ENCODE data around the gene ROCK2. TPM values are rescaled to one million over a fixed set of nuclear protein-coding genes. Genes with fewer than 3 reads are reported as not detected.

Gene ROCK2
- total RNA-seq, 4 donors from 2014 or later = 18.0 to 34.8 (median 23.2) TPM

GRCh38 chr2:11319939-11320338, 24.5 kb downstream of the ROCK2 start:
- DNase-seq (ENCODE audit: low spot score in 2 of 2) = no peak
- intact Hi-C loops (cut with DNase I; ENCODE audit: low total_unique reads) = no loop called here
- TF ChIP-seq POLR2A (IDR thresholded peaks at IDR 0.05) (no peak), CTCF (IDR thresholded peaks at IDR 0.05) (no peak)
- H3K4me3 ChIP-seq (ENCODE audit: low read depth, poor library complexity, severe bottlenecking) = no peak overlapping the region

- WGBS, 2 donors = 94 to 95% methylated on average over 1 of the region's 1 CpG
- H3K4me3 ChIP-seq (ENCODE audit: low read depth, poor library complexity, severe bottlenecking) = no peak overlapping the region
- intact Hi-C loops (cut with DNase I; ENCODE audit: low total_unique reads) = no loop called here
- DNase-seq (ENCODE audit: low spot score in 2 of 2) = no peak
- TF ChIP-seq POLR2A (IDR thresholded peaks at IDR 0.05) (no peak), CTCF (IDR thresholded peaks at IDR 0.05) (no peak)
These were observed 29.2 kb downstream of the ROCK2 start for GRCh38 chr2:11315074-11315705.

- 95 to 97% methylated on average over 1 of the region's 1 CpG for WGBS, 2 donors
- no peak for TF ChIP-seq POLR2A (IDR thresholded peaks at IDR 0.05)
- TF ChIP-seq CTCF (IDR thresholded peaks at IDR 0.05) = no peak
- no peak overlapping the region for H3K4me3 ChIP-seq (ENCODE audit: low read depth, poor library complexity, severe bottlenecking)
- intact Hi-C loops (cut with DNase I; ENCODE audit: low total_unique reads) = no loop called here
- no peak for DNase-seq (ENCODE audit: low spot score in 2 of 2)
These were observed 29.9 kb downstream of the ROCK2 start for GRCh38 chr2:11314487-11314886.

- 94 to 98% methylated on average over 6 of the region's 6 CpGs for WGBS, 2 donors
- H3K4me3 ChIP-seq (ENCODE audit: low read depth, poor library complexity, severe bottlenecking) = no peak overlapping the region
- no peak for DNase-seq (ENCODE audit: low spot score in 2 of 2)
- intact Hi-C loops (cut with DNase I; ENCODE audit: low total_unique reads) = no loop called here
- TF ChIP-seq CTCF (IDR thresholded peaks at IDR 0.05) (no peak), POLR2A (IDR thresholded peaks at IDR 0.05) (no peak)
These were observed 31.5 kb downstream of the ROCK2 start for GRCh38 chr2:11312770-11313471.

- WGBS, 2 donors = 78 to 90% methylated on average over 7 of the region's 7 CpGs
- TF ChIP-seq CTCF (IDR thresholded peaks at IDR 0.05) = no peak
- TF ChIP-seq POLR2A (IDR thresholded peaks at IDR 0.05) = no peak
- intact Hi-C loops (cut with DNase I; ENCODE audit: low total_unique reads) = no loop called here
- DNase-seq (ENCODE audit: low spot score in 2 of 2) = no peak
- no peak overlapping the region for H3K4me3 ChIP-seq (ENCODE audit: low read depth, poor library complexity, severe bottlenecking)
These were observed 32.9 kb downstream of the ROCK2 start for GRCh38 chr2:11311543-11311942.
